SK-N-SH (cell line): ENCODE results near the gene FIGN. TPM values are rescaled to one million over a fixed set of nuclear protein-coding genes. Genes with fewer than 3 reads are reported as not detected.

Source experiments
- CTCF ChIA-PET: fragments of 300-600, 350-600 bp; formaldehyde crosslinking; extraction: SDS; loops from one replicate; lab custom pipeline; 2021; lab: Yijun Ruan, JAX
- POLR2A ChIA-PET: fragments of 350-600 bp; sonication (Branson Sonifier 250); formaldehyde crosslinking; extraction: SDS; loops from one replicate; lab custom pipeline; 2020; ENCODE audit warnings: antibody characterized with exemption, inconsistent platforms; lab: Yijun Ruan, JAX
- DNase-seq: peaks from one replicate; pipeline ENCODE4 v3.0.0; 2012
- H2AFZ ChIP-seq: fragments of 200-600 bp; sonication (generic); 2 replicates; pipeline ENCODE4 v1.8.1; 2016; ENCODE audit warnings: antibody characterized with exemption, mild to moderate bottlenecking, low read depth
- H3F3A ChIP-seq: fragments of 200-600 bp; sonication (generic); replicated peaks from 2 replicates; pipeline ENCODE3; 2016; ENCODE audit warnings: antibody characterized with exemption, mild to moderate bottlenecking; ENCODE audit not compliant: insufficient read depth
- H3K27ac ChIP-seq, 2 experiments: fragments of 200-500 bp in 1 of 2; fragments of 200-600 bp in 1 of 2; sonication (Bioruptor generic) in 1 of 2; sonication (generic), shearing (Covaris generic) in 1 of 2; 2 replicates each; pipeline versions ENCODE4 v1.5.1 to v1.6.1; 2014 to 2016; ENCODE audit warnings: low read depth in 2 of 2, inconsistent platforms in 1 of 2, low read length in 1 of 2, mild to moderate bottlenecking in 1 of 2, mixed read lengths in 1 of 2
- H3K27me3 ChIP-seq: fragments of 200-600 bp; sonication (generic), shearing (Covaris generic); 2 replicates; pipeline ENCODE4 v1.6.1; 2016; ENCODE audit warnings: mixed run types; ENCODE audit not compliant: insufficient read depth
- H3K36me3 ChIP-seq, 2 experiments: fragments of 200-500 bp in 1 of 2; fragments of 200-600 bp in 1 of 2; sonication (Bioruptor generic) in 1 of 2; sonication (generic) in 1 of 2; replicated peaks in 1 of 2; 2 replicates each; pipeline versions ENCODE3 to v1.5.1; 2014 to 2016; ENCODE audit warnings: low read length in 1 of 2, mild to moderate bottlenecking in 1 of 2; ENCODE audit not compliant: insufficient read depth in 2 of 2, control insufficient read depth in 1 of 2
- H3K4me1 ChIP-seq, 2 experiments: fragments of 200-500 bp in 1 of 2; fragments of 200-600 bp in 1 of 2; sonication (Bioruptor generic) in 1 of 2; sonication (generic), shearing (Covaris generic) in 1 of 2; 2 replicates each; pipeline versions ENCODE4 v1.5.1 to v1.6.1; 2014 to 2016; ENCODE audit warnings: low read depth in 1 of 2, low read length in 1 of 2, mixed run types in 1 of 2; ENCODE audit not compliant: insufficient read depth in 2 of 2, control insufficient read depth in 1 of 2
- H3K4me2 ChIP-seq: fragments of 200-600 bp; sonication (generic), shearing (Covaris generic); 2 replicates; pipeline ENCODE4 v1.6.1; 2017; ENCODE audit warnings: mixed run types
- H3K4me3 ChIP-seq, 2 experiments: fragments of 200-500 bp in 1 of 2; fragments of 200-600 bp in 1 of 2; sonication (Bioruptor generic) in 1 of 2; sonication (generic), shearing (Covaris generic) in 1 of 2; 2 replicates each; pipeline versions ENCODE4 v1.5.1 to v1.8.1; 2014 to 2016; ENCODE audit warnings: low read depth in 2 of 2, inconsistent platforms in 1 of 2, low read length in 1 of 2, mild to moderate bottlenecking in 1 of 2, mixed read lengths in 1 of 2, moderate library complexity in 1 of 2
- H3K79me2 ChIP-seq: fragments of 200-600 bp; sonication (generic); 2 replicates; pipeline ENCODE4 v1.8.1; 2017; ENCODE audit warnings: mild to moderate bottlenecking; ENCODE audit not compliant: insufficient read depth
- H3K9ac ChIP-seq: fragments of 200-600 bp; sonication (generic); 2 replicates; pipeline ENCODE4 v1.6.1; 2017; ENCODE audit warnings: mixed run types
- H3K9me2 ChIP-seq: fragments of 200-600 bp; sonication (generic); 2 replicates; pipeline ENCODE4 v1.6.1; 2017; ENCODE audit warnings: mixed run types
- H3K9me3 ChIP-seq: fragments of 200-600 bp; sonication (generic); 2 replicates; pipeline ENCODE4 v1.6.1; 2017; ENCODE audit warnings: mixed run types, mild to moderate bottlenecking, moderate library complexity
- H4K20me1 ChIP-seq: fragments of 200-600 bp; sonication (generic); 2 replicates; pipeline ENCODE4 v1.6.1; 2017; ENCODE audit warnings: mild to moderate bottlenecking, mixed run types; ENCODE audit not compliant: insufficient read depth
- CHD2 ChIP-seq: fragments of 150-350 bp; IDR thresholded peaks from 2 replicates; pipeline ENCODE4 v1.6.1; 2018; ENCODE audit warnings: low read length; ENCODE audit not compliant: partially characterized antibody
- CTCF ChIP-seq: fragments of 200-600 bp; sonication (generic); IDR thresholded peaks from 2 replicates; pipeline ENCODE4 v1.6.1; 2017; ENCODE audit warnings: antibody characterized with exemption, mild to moderate bottlenecking, moderate library complexity
- EP300 ChIP-seq, 2 experiments: IDR thresholded peaks; 2 replicates each; pipeline versions ENCODE4 v1.4.0 to v1.6.1; 2012; ENCODE audit warnings: borderline replicate concordance in 1 of 2, low read depth in 1 of 2, low read length in 1 of 2
- GABPA ChIP-seq: IDR thresholded peaks from 2 replicates; pipeline ENCODE4 v1.4.0; 2012; ENCODE audit warnings: low read depth, mild to moderate bottlenecking
- MEF2A ChIP-seq: IDR thresholded peaks from 2 replicates; pipeline ENCODE4 v1.4.0; 2012; ENCODE audit warnings: low read depth, borderline replicate concordance
- NFIC ChIP-seq: IDR thresholded peaks from 2 replicates; pipeline ENCODE4 v1.4.0; 2012; ENCODE audit warnings: borderline replicate concordance
- NRF1 ChIP-seq: IDR thresholded peaks from 2 replicates; pipeline ENCODE4 v1.6.1; 2012; ENCODE audit warnings: low read depth, mild to moderate bottlenecking, low read length
- RAD21 ChIP-seq: IDR thresholded peaks from 2 replicates; pipeline ENCODE4 v1.6.1; 2012; ENCODE audit warnings: mild to moderate bottlenecking, low read length
- RXRA ChIP-seq: IDR thresholded peaks from 2 replicates; pipeline ENCODE4 v1.4.0; 2012; ENCODE audit warnings: low read depth, mild to moderate bottlenecking, borderline replicate concordance
- SIN3A ChIP-seq: IDR thresholded peaks from 2 replicates; pipeline ENCODE4 v1.6.1; 2012; ENCODE audit warnings: low read depth, mild to moderate bottlenecking, low read length, moderate library complexity, borderline replicate concordance
- ZBTB33 ChIP-seq: IDR thresholded peaks from 2 replicates; pipeline ENCODE4 v1.4.0; 2012; ENCODE audit warnings: low read depth, borderline replicate concordance
- WGBS: methylation state at CpG from one replicate; pipeline ENCODE4 v1.1.6; 2017; ENCODE audit warnings: low lambda C conversion rate; 5-methylcytosine and 5-hydroxymethylcytosine counted together
- polyA plus RNA-seq, 3 experiments: library from polyadenylated mRNA; depleted of rRNA; stranded (reverse); fragments of >200 nt; gene quantifications; 2 replicates each; pipeline ENCODE4 v1.2.3, GENCODE V29; 2012
- TF ChIP-seq, protein P1 (sequence below): IDR thresholded peaks from 2 replicates; pipeline ENCODE4 v1.4.0; 2012; ENCODE audit warnings: low read depth, borderline replicate concordance

FIGN gene
- polyA plus RNA-seq, 1 of the 3 experiments (the other 2 are of a cell fraction): 0.74 TPM

DNA sequence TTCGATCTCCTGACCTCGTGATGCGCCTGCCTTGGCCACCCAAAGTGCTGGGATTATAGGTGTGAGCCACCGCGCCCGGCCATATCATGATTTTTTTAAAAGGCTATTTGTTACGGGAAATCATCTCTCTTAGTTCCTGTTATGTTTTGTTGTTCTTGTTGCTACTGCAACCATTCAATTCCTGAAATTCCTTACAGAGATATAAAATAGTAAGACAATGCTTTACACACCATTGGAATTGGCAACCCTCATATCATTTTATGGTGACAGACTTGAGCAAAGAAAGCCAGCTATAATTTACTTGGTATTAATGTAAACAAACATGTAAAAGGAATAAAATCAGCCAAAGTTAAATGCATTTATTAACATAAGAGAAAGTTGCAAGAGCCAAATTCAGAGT lies 163.0 kb downstream of the FIGN start (continued):
- no peak for TF ChIP-seq NFIC
- TF ChIP-seq ZBTB33: no peak
- TF ChIP-seq CHD2: no peak
- TF ChIP-seq MEF2A: no peak
- TF ChIP-seq RAD21: no peak
- no peak for TF ChIP-seq RXRA
- no peak for TF ChIP-seq SIN3A

DNA sequence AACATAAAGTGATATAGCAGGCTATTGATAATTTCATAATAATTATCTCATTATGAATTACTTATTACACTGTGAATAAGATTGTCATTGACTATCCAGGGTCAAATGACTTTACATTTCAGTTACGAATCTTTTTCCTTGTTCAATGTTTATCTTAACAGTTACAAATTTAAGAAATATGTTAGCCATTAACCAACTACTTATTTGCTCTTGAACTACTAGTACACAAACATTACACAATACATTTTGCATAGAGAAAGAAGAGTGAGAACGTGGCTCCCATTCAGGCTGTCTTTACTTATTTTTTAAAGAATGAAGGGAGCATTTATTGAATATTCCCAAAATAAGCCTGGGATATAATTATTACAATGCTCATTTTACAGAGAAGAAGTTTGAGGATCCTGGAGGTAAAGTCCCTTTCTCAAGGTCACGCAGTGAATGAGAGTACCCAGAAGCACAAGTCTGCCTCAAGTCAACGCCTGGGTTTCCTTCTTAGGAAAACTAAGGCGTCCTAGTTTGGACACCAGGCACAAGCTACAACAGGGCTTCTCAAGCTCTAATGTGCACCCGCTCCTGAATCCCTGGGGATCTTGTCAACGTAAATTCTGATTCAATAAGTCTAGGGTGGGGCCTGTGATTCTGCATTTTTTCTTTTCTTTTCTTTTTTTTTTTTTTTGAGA lies 164.2 kb downstream of the FIGN start:
- Histone ChIP-seq H3K4me3 (no peak overlapping the region), H3K4me2 (no peak overlapping the region), H3K27ac (no peak overlapping the region), H4K20me1 (no peaks in the 10 kb centered on the region), H3F3A (no peaks in the 10 kb centered on the region), H2AFZ (no peak overlapping the region), H3K79me2 (no peaks in the 10 kb centered on the region), H3K27me3 (no peaks in the 10 kb centered on the region), H3K9me2 (no peaks in the 10 kb centered on the region), H3K9me3 (no peaks in the 10 kb centered on the region), H3K36me3 (no peaks in the 10 kb centered on the region), H3K4me1 (no peaks in the 10 kb centered on the region), H3K9ac (no peak overlapping the region)
- WGBS: 70% methylated on average over 7 of the region's 7 CpGs
- TF ChIP-seq GABPA: no peak
- TF ChIP-seq EP300 (IDR thresholded peaks at IDR 0.05; ENCODE audit: borderline replicate concordance in 1 of 2, low read depth in 1 of 2, low read length in 1 of 2): no peak
- TF ChIP-seq NFIC: no peak
- TF ChIP-seq NRF1: no peak
- TF ChIP-seq CTCF: no peak
- TF ChIP-seq, protein P1, sequence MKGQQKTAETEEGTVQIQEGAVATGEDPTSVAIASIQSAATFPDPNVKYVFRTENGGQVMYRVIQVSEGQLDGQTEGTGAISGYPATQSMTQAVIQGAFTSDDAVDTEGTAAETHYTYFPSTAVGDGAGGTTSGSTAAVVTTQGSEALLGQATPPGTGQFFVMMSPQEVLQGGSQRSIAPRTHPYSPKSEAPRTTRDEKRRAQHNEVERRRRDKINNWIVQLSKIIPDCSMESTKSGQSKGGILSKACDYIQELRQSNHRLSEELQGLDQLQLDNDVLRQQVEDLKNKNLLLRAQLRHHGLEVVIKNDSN: no peak
- DNase-seq: no peak
- ChIA-PET CTCF (interaction anchor here (1.9 kb wide), 1 partner anchor 14 kb away, joined by 4 read pairs; no protein-coding TSS in a partner anchor), POLR2A (no interaction called here)
